ENCODE data around the gene IL36G. TPM values are rescaled to one million over a fixed set of nuclear protein-coding genes. Genes with fewer than 3 reads are reported as not detected.

The IL36G gene
- not detected in 2 replicates for total RNA-seq

GRCh38 chr2:112977559-112978056, at the start of gene IL36G:
IL36G (plus strand) TSS chr2:112978006; CDS start chr2:112978639, 633 bp downstream.

GRCh38 chr2:113005030-113005509, 27.3 kb downstream of the IL36G start, which contains the start of gene IL36A:
IL36A (plus strand) TSS chr2:113005459; CDS start chr2:113005872, 413 bp downstream.

Small RNAs within 50 kb of the gene (small RNA-seq; reads per million reads assigned to genes)
- gene HMGN2P23, result not detected

Other genes with a start within 250 kb of the IL36G start
- gene CKAP2L, start 213.4 kb upstream of the IL36G start, total RNA-seq, result 21.8 and 25.3 TPM in 2 replicates
- gene IL1A, start 193.5 kb upstream of the IL36G start, total RNA-seq, result 1.2 and 1.8 TPM in 2 replicates
- gene IL1B, start 141.2 kb upstream of the IL36G start, total RNA-seq, result not detected in 2 replicates
- not detected in 2 replicates for gene IL37, start 66.8 kb upstream of the IL36G start, total RNA-seq
- not detected in 2 replicates for gene IL36A, start 27.5 kb downstream of the IL36G start, total RNA-seq
- not detected in 2 replicates for gene IL36B, start 74.9 kb downstream of the IL36G start, total RNA-seq
- not detected in 2 replicates for gene IL36RN, start 81.2 kb downstream of the IL36G start, total RNA-seq
- gene IL1F10, start 90.0 kb downstream of the IL36G start, total RNA-seq, result not detected in 2 replicates
- not detected in 2 replicates for gene IL1RN, start 149.6 kb downstream of the IL36G start, total RNA-seq
- 0.14 and 0.27 TPM in 2 replicates for gene PSD4, start 196.0 kb downstream of the IL36G start, total RNA-seq

Data from thoracic aorta endothelial cell (primary cell).